Measurements from ENCODE around the gene RNF212. TPM values are rescaled to one million over a fixed set of nuclear protein-coding genes. Genes with fewer than 3 reads are reported as not detected.

Gene RNF212
- total and polyA plus RNA-seq, 9 of the 15 experiments (the other 6 are each of a cell fraction or from before 2014, with no cell fraction given): 0.04 TPM; not detected in 8

- FAIRE-seq (no peak), ATAC-seq (peak; percentile 26; the same call in 1 of the 3 replicates), DNase-seq (ENCODE audit: extremely low read depth in 1 of 4, low spot score in 3 of 4) (no peak)
- POLR2A ChIA-PET: interaction anchor here (0.5 to 0.9 kb wide), 3 partner anchors 9 to 621 kb away, joined by 3 to 4 read pairs (median 3); no protein-coding TSS in a partner anchor
- no peaks in the 10 kb centered on the region for H3K9me1 ChIP-seq (ENCODE audit: control insufficient read depth, insufficient read depth, low read length)
- H3K4me3 ChIP-seq: no peak overlapping the region
- intact Hi-C loops (cut with micrococcal nuclease) (no loop called here), in situ Hi-C loops (cut with MboI) (no loop called here)
- no peaks in the 10 kb centered on the region for H4K20me1 ChIP-seq (replicated peaks; ENCODE audit: control insufficient read depth, insufficient read depth, low read length)
- peaks cover 0 to 4% of the 10 kb centered on the region in 2 experiments; a peak in 2 of 5 replicates for H3K4me1 ChIP-seq (replicated peaks in 1 of 2; ENCODE audit: control insufficient read depth in 2 of 2, insufficient read depth in 2 of 2, low read length in 2 of 2)
- H3K36me3 ChIP-seq (ENCODE audit: control insufficient read depth, insufficient read depth, low read length): no peaks in the 10 kb centered on the region
- H3K27ac ChIP-seq (ENCODE audit: extremely low read depth, low read depth, low read length): no peak overlapping the region
- no peak overlapping the region; a peak in 1 of 4 replicates for H3K9ac ChIP-seq (ENCODE audit: insufficient read depth in 1 of 2, low read depth in 2 of 2, low read length in 2 of 2)
- H3K27me3 ChIP-seq (ENCODE audit: control insufficient read depth in 2 of 2, insufficient read depth in 2 of 2, low read length in 2 of 2): peaks cover 23 to 46% of the 10 kb centered on the region in 2 experiments; a peak in 4 of 5 replicates
- BruUV-seq (replicated peaks): no TSS peak
- no peak overlapping the region for H3K4me2 ChIP-seq (ENCODE audit: insufficient read depth, low read length)
- peak; percentile 57 for TF ChIP-seq BHLHE40 (IDR thresholded peaks at IDR 0.05; ENCODE audit: low read length)
- TF ChIP-seq NFIC (IDR thresholded peaks at IDR 0.05): 0 out of 2 replicates have a peak, but pooled peaks have one; percentile 14
- TF ChIP-seq E2F1 (CRISPR knock-in tag; IDR thresholded peaks at IDR 0.05): no peak
- CTCF ChIA-PET (ENCODE audit: low intra/inter-chr PET ratio): no interaction called here
- no peaks in the 10 kb centered on the region; the same call in 1 of the 2 replicates for H3K9me3 ChIP-seq (replicated peaks; ENCODE audit: control insufficient read depth, insufficient read depth, low read depth, low read length)
- WGBS (ENCODE audit: insufficient coverage, low coverage, missing lambda C conversion rate): 2% methylated on average over 21 of the region's 21 CpGs
- no peak overlapping the region for H2AFZ ChIP-seq (ENCODE audit: low read depth, low read length)
- no peaks in the 10 kb centered on the region for H3K79me2 ChIP-seq (ENCODE audit: control insufficient read depth, insufficient read depth, low read length)
Observed at GRCh38 chr4:1154523-1155182, 41.3 kb upstream of the RNF212 start.

All from K562 (cell line).